ENCODE data around the gene WFDC13. TPM values are rescaled to one million over a fixed set of nuclear protein-coding genes. Genes with fewer than 3 reads are reported as not detected.
"Not testable (repeated sequence)": the region's sequence is repeated elsewhere in the genome, so short reads cannot be mapped to it uniquely, and the experiment has no call there.

The WFDC13 gene, protein sequence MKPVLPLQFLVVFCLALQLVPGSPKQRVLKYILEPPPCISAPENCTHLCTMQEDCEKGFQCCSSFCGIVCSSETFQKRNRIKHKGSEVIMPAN
- total RNA-seq, result not detected
- not detected for polyA plus RNA-seq (ENCODE audit: insufficient read depth, low read depth, low replicate concordance)
- long read RNA-seq, donor 1, result 0 reads
- long read RNA-seq, donor 2, result 0 reads
- long read RNA-seq, donor 3, result 0 reads
- long read RNA-seq, donor 4, result 0 reads
- long read RNA-seq, donor 5, result 0 reads
- long read RNA-seq, donor 6, result 0 reads
- long read RNA-seq, donor 7, result 0 reads
- long read RNA-seq, donor 8, result 0 reads
- long read RNA-seq, donor 9, result 0 reads
- long read RNA-seq, donor 10, result 0 reads

DNA sequence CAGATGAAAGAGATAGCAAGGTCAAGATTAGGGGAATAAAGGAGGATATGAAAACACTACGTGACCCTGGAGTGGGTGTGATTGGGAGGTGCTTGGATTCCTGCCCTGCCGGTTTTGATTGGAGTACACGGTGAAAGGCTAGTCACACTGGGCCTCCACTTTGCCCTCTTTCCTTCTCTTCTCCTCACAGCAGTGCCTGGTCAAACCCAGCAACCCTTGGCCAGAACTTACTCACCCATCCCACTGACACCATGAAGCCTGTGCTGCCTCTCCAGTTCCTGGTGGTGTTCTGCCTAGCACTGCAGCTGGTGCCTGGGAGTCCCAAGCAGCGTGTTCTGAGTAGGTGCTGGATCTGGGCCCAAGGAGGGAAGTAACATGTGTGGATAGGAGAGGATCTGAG, at the start of gene WFDC13:
TSS of gene WFDC13 (plus strand) at position 166 of the 400 bp plus-strand sequence. CDS start at position 252, 86 bp downstream.
- Histone ChIP-seq H3K9me3 (ENCODE audit: control insufficient read depth in 2 of 3, insufficient read depth in 1 of 3, low read length in 3 of 3) (no peaks in the 10 kb centered on the region), H3K36me3 (ENCODE audit: control insufficient read depth in 2 of 3, insufficient read depth in 3 of 3, low read length in 3 of 3) (no peaks in the 10 kb centered on the region), H3K27me3 (ENCODE audit: control insufficient read depth, insufficient read depth, low read length) (no peaks in the 10 kb centered on the region), H3K4me3 (ENCODE audit: low read length in 3 of 3) (no peak within 1 kb of the TSS), H3K9ac (ENCODE audit: low read length in 3 of 3) (no peak within 1 kb of the TSS), H3K4me1 (ENCODE audit: control insufficient read depth in 2 of 3, insufficient read depth in 2 of 3, low read depth in 1 of 3, low read length in 3 of 3) (no peaks in the 10 kb centered on the region), H3K27ac (ENCODE audit: low read depth in 2 of 2, low read length in 2 of 2) (no peak within 1 kb of the TSS)
- TF ChIP-seq, protein P1, sequence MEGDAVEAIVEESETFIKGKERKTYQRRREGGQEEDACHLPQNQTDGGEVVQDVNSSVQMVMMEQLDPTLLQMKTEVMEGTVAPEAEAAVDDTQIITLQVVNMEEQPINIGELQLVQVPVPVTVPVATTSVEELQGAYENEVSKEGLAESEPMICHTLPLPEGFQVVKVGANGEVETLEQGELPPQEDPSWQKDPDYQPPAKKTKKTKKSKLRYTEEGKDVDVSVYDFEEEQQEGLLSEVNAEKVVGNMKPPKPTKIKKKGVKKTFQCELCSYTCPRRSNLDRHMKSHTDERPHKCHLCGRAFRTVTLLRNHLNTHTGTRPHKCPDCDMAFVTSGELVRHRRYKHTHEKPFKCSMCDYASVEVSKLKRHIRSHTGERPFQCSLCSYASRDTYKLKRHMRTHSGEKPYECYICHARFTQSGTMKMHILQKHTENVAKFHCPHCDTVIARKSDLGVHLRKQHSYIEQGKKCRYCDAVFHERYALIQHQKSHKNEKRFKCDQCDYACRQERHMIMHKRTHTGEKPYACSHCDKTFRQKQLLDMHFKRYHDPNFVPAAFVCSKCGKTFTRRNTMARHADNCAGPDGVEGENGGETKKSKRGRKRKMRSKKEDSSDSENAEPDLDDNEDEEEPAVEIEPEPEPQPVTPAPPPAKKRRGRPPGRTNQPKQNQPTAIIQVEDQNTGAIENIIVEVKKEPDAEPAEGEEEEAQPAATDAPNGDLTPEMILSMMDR (IDR thresholded peaks at IDR 0.05; ENCODE audit: borderline replicate concordance, extremely low read depth, insufficient read depth), result no peak
- intact Hi-C loops (cut with DNase I), result no loop called here
- DNase-seq (no peak), FAIRE-seq (no peak)

DNA sequence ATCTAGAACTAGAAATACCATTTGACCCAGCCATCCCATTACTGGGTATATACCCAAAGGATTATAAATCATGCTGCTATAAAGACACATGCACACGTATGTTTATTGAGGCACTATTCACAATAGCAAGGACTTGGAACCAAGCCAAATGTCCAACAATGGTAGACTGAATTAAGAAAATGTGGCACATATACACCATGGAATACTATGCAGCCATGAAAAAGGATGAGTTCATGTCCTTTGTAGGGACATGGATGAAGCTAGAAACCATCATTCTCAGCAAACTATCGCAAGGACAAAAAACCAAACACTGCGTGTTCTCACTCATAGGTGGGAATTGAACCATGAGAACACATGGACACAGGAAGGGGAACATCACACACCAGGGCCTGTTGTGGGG, 44.8 kb upstream of the WFDC13 start:
- H3K9ac ChIP-seq (ENCODE audit: low read length in 3 of 3); H3K36me3 ChIP-seq (ENCODE audit: control insufficient read depth in 2 of 3, insufficient read depth in 3 of 3, low read length in 3 of 3); H3K9me3 ChIP-seq (ENCODE audit: control insufficient read depth in 2 of 3, insufficient read depth in 1 of 3, low read length in 3 of 3); FAIRE-seq; intact Hi-C loops (cut with DNase I); H3K27ac ChIP-seq (ENCODE audit: low read depth in 2 of 2, low read length in 2 of 2); H3K27me3 ChIP-seq (ENCODE audit: control insufficient read depth, insufficient read depth, low read length); H3K4me3 ChIP-seq (ENCODE audit: low read length in 3 of 3); H3K4me1 ChIP-seq (ENCODE audit: control insufficient read depth in 2 of 3, insufficient read depth in 2 of 3, low read depth in 1 of 3, low read length in 3 of 3); DNase-seq: not testable (repeated sequence)

DNA sequence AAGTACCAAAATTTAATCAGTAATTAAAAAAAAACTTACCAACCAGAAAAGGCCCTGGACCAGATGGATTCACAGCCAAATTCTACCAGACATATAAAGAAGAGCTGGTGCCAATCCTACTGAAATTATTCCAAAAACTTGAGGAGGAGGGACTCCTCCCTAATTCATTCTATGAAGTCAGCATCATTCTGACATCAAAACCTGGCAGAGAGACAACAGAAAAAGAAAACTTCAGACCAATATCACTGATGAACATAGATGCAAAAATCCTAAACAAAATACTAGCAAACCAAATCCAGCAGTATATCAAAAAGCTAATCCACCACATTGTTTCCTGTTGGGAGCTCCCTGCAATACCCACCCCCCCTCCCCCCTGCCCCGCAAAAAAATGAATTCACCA, 31.7 kb upstream of the WFDC13 start, which contains the start of gene WFDC11:
TSS of gene WFDC11 (minus strand) at position 101 of the 400 bp plus-strand sequence. CDS start 19,639 bp downstream, outside the sequence.
- intact Hi-C loops (cut with DNase I), result no loop called here
- Histone ChIP-seq H3K4me1 (ENCODE audit: control insufficient read depth in 2 of 3, insufficient read depth in 2 of 3, low read depth in 1 of 3, low read length in 3 of 3) (no peaks in the 10 kb centered on the region), H3K27ac (ENCODE audit: low read depth in 2 of 2, low read length in 2 of 2) (no peak within 1 kb of the TSS), H3K4me3 (ENCODE audit: low read length in 3 of 3) (no peak within 1 kb of the TSS), H3K9ac (ENCODE audit: low read length in 3 of 3) (no peak within 1 kb of the TSS), H3K27me3 (ENCODE audit: control insufficient read depth, insufficient read depth, low read length) (no peaks in the 10 kb centered on the region), H3K36me3 (ENCODE audit: control insufficient read depth in 2 of 3, insufficient read depth in 3 of 3, low read length in 3 of 3) (no peaks in the 10 kb centered on the region), H3K9me3 (ENCODE audit: control insufficient read depth in 2 of 3, insufficient read depth in 1 of 3, low read length in 3 of 3) (no peaks in the 10 kb centered on the region)
- no peak for DNase-seq
- no peak for FAIRE-seq
- TF ChIP-seq, protein P1 (IDR thresholded peaks at IDR 0.05; ENCODE audit: borderline replicate concordance, extremely low read depth, insufficient read depth), result no peak

DNA sequence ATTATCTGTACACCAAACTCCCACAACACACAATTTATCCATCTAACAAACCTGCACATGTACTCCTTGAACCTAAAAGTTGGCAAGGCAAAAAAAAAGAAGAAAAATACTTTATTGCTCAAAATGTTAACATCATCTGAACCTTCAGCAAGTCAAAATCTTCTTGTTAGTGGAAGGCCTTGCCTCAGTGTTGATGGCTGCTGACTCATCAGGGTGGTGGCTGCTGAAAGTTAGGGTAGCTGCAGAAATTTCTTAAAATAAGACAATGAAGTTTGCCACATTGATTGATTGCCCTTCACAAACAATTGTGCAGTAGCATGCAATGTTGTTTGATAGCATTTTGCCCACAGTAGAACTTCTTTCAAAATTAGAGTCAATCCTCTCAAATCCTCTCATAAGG, 29.1 kb upstream of the WFDC13 start:
- no peaks in the 10 kb centered on the region for H3K9me3 ChIP-seq (ENCODE audit: control insufficient read depth in 2 of 3, insufficient read depth in 1 of 3, low read length in 3 of 3)

More for the DNA sequence above, 29.1 kb upstream of the WFDC13 start:
- no peak overlapping the region for H3K9ac ChIP-seq (ENCODE audit: low read length in 3 of 3)
- TF ChIP-seq, protein P1 (IDR thresholded peaks at IDR 0.05; ENCODE audit: borderline replicate concordance, extremely low read depth, insufficient read depth), result no peak
- H3K4me3 ChIP-seq (ENCODE audit: low read length in 3 of 3), result no peak overlapping the region
- intact Hi-C loops (cut with DNase I), result no loop called here
- H3K27me3 ChIP-seq (ENCODE audit: control insufficient read depth, insufficient read depth, low read length), result no peaks in the 10 kb centered on the region
- no peaks in the 10 kb centered on the region for H3K4me1 ChIP-seq (ENCODE audit: control insufficient read depth in 2 of 3, insufficient read depth in 2 of 3, low read depth in 1 of 3, low read length in 3 of 3)
- FAIRE-seq (no peak), DNase-seq (no peak)
- no peak overlapping the region for H3K27ac ChIP-seq (ENCODE audit: low read depth in 2 of 2, low read length in 2 of 2)
- H3K36me3 ChIP-seq (ENCODE audit: control insufficient read depth in 2 of 3, insufficient read depth in 3 of 3, low read length in 3 of 3), result no peaks in the 10 kb centered on the region
